Thymus (tissue), 11 donors: ENCODE results near the gene KRT6B. TPM values are rescaled to one million over a fixed set of nuclear protein-coding genes. Genes with fewer than 3 reads are reported as not detected.
"Not testable (repeated sequence)": the region's sequence is repeated elsewhere in the genome, so short reads cannot be mapped to it uniquely, and the experiment has no call there.

Experiments
- DNase-seq, 9 donors: peaks; one replicate each; pipeline ENCODE4 v3.0.0-alpha.2; 2013; ENCODE audit warnings: low spot score in 9 of 9, low read depth in 6 of 9, missing footprints in 1 of 9
- H3K27ac ChIP-seq, 2 donors: one replicate each; pipeline ENCODE4 v1.5.1; 2013; ENCODE audit warnings: control low read depth in 1 of 2, low read depth in 1 of 2, low read length in 1 of 2, mild to moderate bottlenecking in 1 of 2, moderate library complexity in 1 of 2
- H3K27me3 ChIP-seq, 2 donors: one replicate each; pipeline ENCODE4 v1.5.1; 2013; ENCODE audit warnings: low read length in 1 of 2; ENCODE audit not compliant: control insufficient read depth in 2 of 2, insufficient read depth in 1 of 2
- H3K36me3 ChIP-seq, 2 donors: one replicate each; pipeline ENCODE4 v1.5.1; 2013; ENCODE audit warnings: low read length in 1 of 2, mild to moderate bottlenecking in 1 of 2, moderate library complexity in 1 of 2; ENCODE audit not compliant: control insufficient read depth in 2 of 2, insufficient read depth in 2 of 2
- H3K4me1 ChIP-seq, 2 donors: one replicate each; pipeline ENCODE4 v1.5.1; 2013; ENCODE audit warnings: low read length in 2 of 2; ENCODE audit not compliant: control insufficient read depth in 2 of 2, insufficient read depth in 2 of 2
- H3K4me3 ChIP-seq, 2 donors: one replicate each; pipeline ENCODE4 v1.5.1; 2013; ENCODE audit warnings: low read length in 2 of 2, control low read depth in 1 of 2, mild to moderate bottlenecking in 1 of 2
- H3K9me3 ChIP-seq, 2 donors: one replicate each; pipeline ENCODE4 v1.5.1; 2013; ENCODE audit warnings: low read length in 1 of 2, mild to moderate bottlenecking in 1 of 2; ENCODE audit not compliant: control insufficient read depth in 2 of 2, insufficient read depth in 1 of 2
- WGBS: extraction: QIAGEN DNeasy Blood & Tissue Kit; methylation state at CpG from one replicate; pipeline ENCODE4 v1.1.7; 2013; 5-methylcytosine and 5-hydroxymethylcytosine counted together
- polyA plus RNA-seq: library from polyadenylated mRNA; stranded (reverse); fragments of 200-250 nt; gene quantifications from one replicate; pipeline ENCODE4 v1.2.3, GENCODE V29; 2013
- total RNA-seq: library from RNA; stranded (reverse); fragments of 120-200 nt; gene quantifications from one replicate; pipeline ENCODE4 v1.2.4, GENCODE V29; 2013
- donor health status: healthy.

Gene KRT6B
- total and polyA plus RNA-seq, 2 donors, result 0.61 to 30.7 TPM

GRCh38 chr12:52454411-52455201 is 2.7 kb upstream of the KRT6B start:
- no peak for DNase-seq
- no peaks in the 10 kb centered on the region for H3K27me3 ChIP-seq
- no peak overlapping the region for H3K4me3 ChIP-seq
- no peaks in the 10 kb centered on the region for H3K4me1 ChIP-seq
- 60% methylated on average over 3 of the region's 3 CpGs for WGBS
- H3K36me3 ChIP-seq, result no peaks in the 10 kb centered on the region
- no peaks in the 10 kb centered on the region for H3K9me3 ChIP-seq
- H3K27ac ChIP-seq, result no peak overlapping the region

- H3K4me1 ChIP-seq, result no peaks in the 10 kb centered on the region
- no peaks in the 10 kb centered on the region for H3K9me3 ChIP-seq
- H3K27me3 ChIP-seq, result no peaks in the 10 kb centered on the region
- no peaks in the 10 kb centered on the region for H3K36me3 ChIP-seq
- DNase-seq, result no peak
- 39% methylated on average over 3 of the region's 3 CpGs for WGBS
- no peak overlapping the region for H3K4me3 ChIP-seq
- no peak overlapping the region for H3K27ac ChIP-seq
Observed at GRCh38 chr12:52448228-52448627, 3.7 kb downstream of the KRT6B start.

GRCh38 chr12:52447196-52447595 is 4.8 kb downstream of the KRT6B start:
- H3K36me3 ChIP-seq, H3K27ac ChIP-seq, H3K4me1 ChIP-seq, H3K4me3 ChIP-seq, DNase-seq, H3K27me3 ChIP-seq, H3K9me3 ChIP-seq: not testable (repeated sequence)
- WGBS, result 92% methylated on average over 11 of the region's 11 CpGs

DNA sequence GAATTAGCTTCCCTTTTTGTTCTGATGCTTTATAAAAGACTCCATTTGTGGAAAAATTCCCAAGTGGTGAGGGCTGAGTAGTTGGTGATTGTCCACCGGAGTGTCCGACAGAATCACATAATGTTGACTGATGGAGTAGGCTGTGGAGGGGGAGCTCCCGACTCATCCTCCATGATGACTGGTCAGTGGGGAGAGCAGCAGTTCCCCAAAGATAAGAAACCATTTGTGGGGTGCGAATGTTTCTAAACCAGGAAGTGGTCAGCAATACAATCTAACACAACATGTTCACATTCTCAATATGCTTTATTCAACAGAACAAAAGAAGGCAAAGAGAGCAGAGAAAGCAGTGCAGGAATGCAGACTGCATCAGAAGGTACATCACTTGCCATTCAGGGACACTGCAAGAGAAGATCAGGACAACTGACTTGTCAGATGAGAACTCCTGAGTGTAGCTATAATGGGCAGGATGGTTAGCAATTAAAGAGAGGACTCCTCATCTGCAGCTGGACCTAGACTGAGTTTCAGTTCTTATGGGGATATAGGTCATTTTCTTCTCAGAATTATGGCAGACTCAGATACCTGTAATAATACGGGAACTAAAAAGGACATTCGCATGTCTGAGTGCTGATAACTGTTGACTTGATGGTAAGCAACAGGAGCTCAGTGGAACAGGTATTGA is 5.4 kb downstream of the KRT6B start:
- Histone ChIP-seq H3K27me3 (peaks cover 0 to 4% of the 10 kb centered on the region in 2 donors), H3K9me3 (no peaks in the 10 kb centered on the region), H3K27ac (no peak overlapping the region), H3K4me3 (no peak overlapping the region), H3K36me3 (no peaks in the 10 kb centered on the region), H3K4me1 (no peaks in the 10 kb centered on the region)
- no peak for DNase-seq
- 65% methylated on average over 6 of the region's 6 CpGs for WGBS

GRCh38 chr12:52445876-52446275 is 6.1 kb downstream of the KRT6B start:
- Histone ChIP-seq H3K36me3 (no peaks in the 10 kb centered on the region), H3K27me3 (peaks cover 0 to 4% of the 10 kb centered on the region in 2 donors), H3K27ac (no peak overlapping the region), H3K9me3 (no peaks in the 10 kb centered on the region), H3K4me1 (no peaks in the 10 kb centered on the region), H3K4me3 (no peak overlapping the region)
- DNase-seq, result no peak
- WGBS, result 70% methylated on average over 3 of the region's 3 CpGs

- peaks cover 0 to 4% of the 10 kb centered on the region in 2 donors for H3K27me3 ChIP-seq
- H3K4me3 ChIP-seq, result no peak overlapping the region
- no peaks in the 10 kb centered on the region for H3K36me3 ChIP-seq
- no peak overlapping the region for H3K27ac ChIP-seq
- H3K9me3 ChIP-seq, result no peaks in the 10 kb centered on the region
- WGBS, result 84% methylated on average over 10 of the region's 10 CpGs
- no peaks in the 10 kb centered on the region for H3K4me1 ChIP-seq
- DNase-seq, result no peak
Observed at GRCh38 chr12:52444647-52445595, 7.0 kb downstream of the KRT6B start.

GRCh38 chr12:52443966-52444365 is 8.0 kb downstream of the KRT6B start:
- WGBS, result 96% methylated on average over 3 of the region's 3 CpGs
- DNase-seq, result no peak
- Histone ChIP-seq H3K4me3 (no peak overlapping the region), H3K4me1 (no peaks in the 10 kb centered on the region), H3K9me3 (no peaks in the 10 kb centered on the region), H3K27me3 (peaks cover 0 to 4% of the 10 kb centered on the region in 2 donors), H3K36me3 (no peaks in the 10 kb centered on the region), H3K27ac (no peak overlapping the region)

- H3K27me3 ChIP-seq, result peaks cover 0 to 5% of the 10 kb centered on the region in 2 donors
- H3K4me1 ChIP-seq, result no peaks in the 10 kb centered on the region
- whole genome bisulfite sequencing, result 51% methylated on average over 6 of the region's 6 CpGs
Observed at GRCh38 chr12:52442600-52443061, 9.3 kb downstream of the KRT6B start.

More at GRCh38 chr12:52442600-52443061, 9.3 kb downstream of the KRT6B start:
- no peaks in the 10 kb centered on the region for H3K9me3 ChIP-seq
- no peak overlapping the region for H3K4me3 ChIP-seq
- no peak for DNase-seq
- H3K27ac ChIP-seq, result no peak overlapping the region
- no peaks in the 10 kb centered on the region for H3K36me3 ChIP-seq
